OCI-LY1 (cell line): ENCODE results near the gene MRPL24.

ENCODE experiments used
- EZH2 ChIP-seq: fragments of 200-600 bp; sonication (generic), shearing (Covaris generic); IDR thresholded peaks from 2 replicates; pipeline ENCODE4 v1.8.0; 2017; ENCODE audit warnings: borderline replicate concordance, mixed run types, mild to moderate bottlenecking, antibody characterized with exemption, low read length, moderate library complexity, mixed read lengths
- TF ChIP-seq, protein P1 (sequence below): fragments of 200-600 bp; sonication (generic), shearing (Covaris generic); IDR thresholded peaks from 2 replicates; pipeline ENCODE4 v1.5.1; 2017; ENCODE audit warnings: mild to moderate bottlenecking, antibody characterized with exemption, low read length, moderate library complexity, mixed read lengths

DNA sequence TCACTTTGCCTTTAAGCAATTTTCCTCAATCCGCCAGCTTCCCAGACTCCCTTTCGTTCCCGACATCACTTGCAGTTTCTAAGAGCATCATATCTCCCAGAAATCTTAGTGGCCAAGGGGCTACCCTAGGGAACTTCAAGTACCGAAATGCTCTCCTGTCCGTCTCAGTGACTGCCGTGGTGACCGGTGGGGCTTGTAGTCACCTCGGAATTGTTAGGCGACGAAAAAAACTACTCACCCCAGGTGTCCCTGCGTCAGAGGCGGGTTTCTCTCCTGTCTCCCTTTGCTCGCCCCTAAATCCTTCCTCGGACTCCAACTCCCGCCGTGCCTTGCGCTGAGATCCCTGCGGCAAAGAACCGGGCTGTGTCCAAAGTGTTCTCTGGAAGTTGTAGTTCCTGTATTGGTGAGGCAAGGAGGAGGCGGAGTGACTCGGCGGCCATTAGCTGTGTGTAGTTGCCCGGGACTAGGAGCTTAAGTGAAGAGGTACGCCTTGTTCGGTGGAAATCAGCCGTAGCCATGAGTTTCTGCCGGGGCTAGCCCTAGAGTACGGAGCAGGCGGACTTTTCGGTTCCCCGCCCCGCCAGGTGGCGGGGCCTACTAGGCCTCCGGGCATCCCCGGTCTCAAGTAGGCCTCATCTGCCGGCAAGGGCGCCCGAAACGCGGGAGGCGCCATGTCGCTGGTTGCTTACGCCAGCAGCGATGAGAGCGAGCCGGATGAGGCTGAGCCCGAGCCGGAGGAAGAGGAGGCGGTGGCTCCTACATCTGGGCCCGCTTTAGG, 26.4 kb upstream of the MRPL24 start, which contains the start of gene PRCC:
- TF ChIP-seq, protein P1, sequence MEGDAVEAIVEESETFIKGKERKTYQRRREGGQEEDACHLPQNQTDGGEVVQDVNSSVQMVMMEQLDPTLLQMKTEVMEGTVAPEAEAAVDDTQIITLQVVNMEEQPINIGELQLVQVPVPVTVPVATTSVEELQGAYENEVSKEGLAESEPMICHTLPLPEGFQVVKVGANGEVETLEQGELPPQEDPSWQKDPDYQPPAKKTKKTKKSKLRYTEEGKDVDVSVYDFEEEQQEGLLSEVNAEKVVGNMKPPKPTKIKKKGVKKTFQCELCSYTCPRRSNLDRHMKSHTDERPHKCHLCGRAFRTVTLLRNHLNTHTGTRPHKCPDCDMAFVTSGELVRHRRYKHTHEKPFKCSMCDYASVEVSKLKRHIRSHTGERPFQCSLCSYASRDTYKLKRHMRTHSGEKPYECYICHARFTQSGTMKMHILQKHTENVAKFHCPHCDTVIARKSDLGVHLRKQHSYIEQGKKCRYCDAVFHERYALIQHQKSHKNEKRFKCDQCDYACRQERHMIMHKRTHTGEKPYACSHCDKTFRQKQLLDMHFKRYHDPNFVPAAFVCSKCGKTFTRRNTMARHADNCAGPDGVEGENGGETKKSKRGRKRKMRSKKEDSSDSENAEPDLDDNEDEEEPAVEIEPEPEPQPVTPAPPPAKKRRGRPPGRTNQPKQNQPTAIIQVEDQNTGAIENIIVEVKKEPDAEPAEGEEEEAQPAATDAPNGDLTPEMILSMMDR: no peak
- no peak for TF ChIP-seq EZH2
